ENCODE results near the gene STN1. TPM values are rescaled to one million over a fixed set of nuclear protein-coding genes. Genes with fewer than 3 reads are reported as not detected.

STN1 gene
- total and polyA plus RNA-seq, 10 of the 15 experiments (the other 5 are each of a cell fraction or from before 2014, with no cell fraction given) = 22.2 to 31.8 (median 28.5) TPM

- in situ Hi-C loops (cut with MboI) (no loop called here), intact Hi-C loops (cut with micrococcal nuclease; ENCODE audit: unreplicated experiment) (loop anchor here (10.0 kb wide), 1 partner anchor 424 kb away; the partner anchor contains the start of gene ITPRIP)
- no peaks in the 10 kb centered on the region for H4K20me1 ChIP-seq (ENCODE audit: control insufficient read depth, insufficient read depth)
- ChIA-PET SMC1A (ENCODE audit: uncharacterized antibody, unreplicated experiment) (interaction anchor here (0.7 to 1.8 kb wide), 5 partner anchors 10 to 211 kb away, joined by 3 to 4 read pairs (median 3); partner anchors contain the start of gene SFR1), CTCF (interaction anchor here (0.8 to 3.3 kb wide), 3 partner anchors 11 to 72 kb away, joined by 3 to 11 read pairs (median 4); no protein-coding TSS in a partner anchor), POLR2A (interaction anchor here (0.8 to 1.1 kb wide), 3 partner anchors 8 to 57 kb away, joined by 3 to 4 read pairs (median 3); partner anchors contain the start of gene SLK), RAD21 (ENCODE audit: unreplicated experiment) (interaction anchor here (1.0 kb wide), 1 partner anchor 11 kb away, joined by 4 read pairs; no protein-coding TSS in a partner anchor)
- H2AFZ ChIP-seq (ENCODE audit: control insufficient read depth, low read depth, low read length) = peak overlapping the region; percentile 65
- H3K27me3 ChIP-seq (replicated peaks in 1 of 2; ENCODE audit: control insufficient read depth in 2 of 2, insufficient read depth in 2 of 2, low read length in 1 of 2) = no peaks in the 10 kb centered on the region
- H3K4me1 ChIP-seq (ENCODE audit: control insufficient read depth, insufficient read depth, low read length) = peaks cover 27% of the 10 kb centered on the region
- TF ChIP-seq BRCA1 (IDR thresholded peaks at IDR 0.05; ENCODE audit: low read depth, low read length) (no peak), CEBPB (IDR thresholded peaks at IDR 0.05; ENCODE audit: borderline replicate concordance in 1 of 2, low read depth in 2 of 2, low read length in 2 of 2) (no peak), CBFB (IDR thresholded peaks at IDR 0.05; ENCODE audit: low read depth) (no peak), GATAD2B (conservative IDR thresholded peaks at IDR 0.05; ENCODE audit: low read depth) (no peak), RAD21 (IDR thresholded peaks at IDR 0.05; ENCODE audit: insufficient read depth, low read depth, low read length) (no peak)
- DNase-seq (ENCODE audit: low read depth, low spot score) (no peak), FAIRE-seq (no peak), ATAC-seq (no peak)
- peak overlapping the region; percentile 63 for H3K27ac ChIP-seq (ENCODE audit: control insufficient read depth, insufficient read depth)
- no TSS peak for BruUV-seq (replicated peaks)
- no peaks in the 10 kb centered on the region for H3K36me3 ChIP-seq (ENCODE audit: control insufficient read depth in 2 of 2, insufficient read depth in 2 of 2, low read length in 1 of 2)
- H3K9me3 ChIP-seq (replicated peaks; ENCODE audit: control insufficient read depth, insufficient read depth, low read length) = peaks cover 6% of the 10 kb centered on the region
- 0 out of 2 replicates have a peak overlapping the region, but pooled peaks have one; percentile 32 for H3K4me3 ChIP-seq
- H3K9ac ChIP-seq (ENCODE audit: control insufficient read depth, insufficient read depth, low read length) = peak overlapping the region; percentile 2; the same call in 1 of the 2 replicates
- 41% methylated on average over 4 of the region's 4 CpGs for WGBS (ENCODE audit: insufficient coverage, insufficient replicate concordance, low lambda C conversion rate, missing lambda C conversion rate)
- H3K79me2 ChIP-seq (ENCODE audit: control insufficient read depth, insufficient read depth, low read length) = no peaks in the 10 kb centered on the region; the same call in none of the 2 replicates
- peak overlapping the region; percentile 61 for H3K4me2 ChIP-seq (ENCODE audit: control insufficient read depth, insufficient read depth)
Measured at GRCh38 chr10:103910442-103911012, 7.5 kb downstream of the STN1 start.

GRCh38 chr10:103905441-103905840 lies 12.5 kb downstream of the STN1 start:
- RAD21 ChIA-PET (ENCODE audit: unreplicated experiment) = no interaction called here
- SMC1A ChIA-PET (ENCODE audit: uncharacterized antibody, unreplicated experiment) = no interaction called here
- no TSS peak for BruUV-seq (replicated peaks)
- no peak for ATAC-seq
- Histone ChIP-seq H3K9me3 (replicated peaks; ENCODE audit: control insufficient read depth, insufficient read depth, low read length) (no peaks in the 10 kb centered on the region), H3K4me2 (ENCODE audit: control insufficient read depth, insufficient read depth) (no peak overlapping the region), H3K4me1 (ENCODE audit: control insufficient read depth, insufficient read depth, low read length) (peaks cover 17% of the 10 kb centered on the region), H2AFZ (ENCODE audit: control insufficient read depth, low read depth, low read length) (no peak overlapping the region), H3K9ac (ENCODE audit: control insufficient read depth, insufficient read depth, low read length) (no peak overlapping the region), H3K27me3 (replicated peaks in 1 of 2; ENCODE audit: control insufficient read depth in 2 of 2, insufficient read depth in 2 of 2, low read length in 1 of 2) (no peaks in the 10 kb centered on the region), H3K4me3 (no peak overlapping the region), H3K36me3 (ENCODE audit: control insufficient read depth in 2 of 2, insufficient read depth in 2 of 2, low read length in 1 of 2) (peaks cover 0 to 3% of the 10 kb centered on the region in 2 experiments; a peak in 1 of 4 replicates), H4K20me1 (ENCODE audit: control insufficient read depth, insufficient read depth) (no peaks in the 10 kb centered on the region), H3K79me2 (ENCODE audit: control insufficient read depth, insufficient read depth, low read length) (no peaks in the 10 kb centered on the region), H3K27ac (ENCODE audit: control insufficient read depth, insufficient read depth) (no peak overlapping the region)
- FAIRE-seq = no peak
- no peak for DNase-seq (ENCODE audit: low read depth, low spot score)
- WGBS (ENCODE audit: insufficient coverage, insufficient replicate concordance, low lambda C conversion rate, missing lambda C conversion rate) = 100% methylated on average over 4 of the region's 4 CpGs
- in situ Hi-C loops (cut with MboI) (no loop called here), intact Hi-C loops (cut with micrococcal nuclease; ENCODE audit: unreplicated experiment) (loop anchor here (10.0 kb wide), 1 partner anchor 359 kb away; the partner anchor contains the start of gene GSTO2)
- POLR2A ChIA-PET = no interaction called here
- CTCF ChIA-PET = no interaction called here
- TF ChIP-seq PAX5 (IDR thresholded peaks at IDR 0.05; ENCODE audit: borderline replicate concordance, low read depth, low read length) (no peak), ZNF384 (IDR thresholded peaks at IDR 0.05; ENCODE audit: borderline replicate concordance, low read depth, low read length) (no peak), PAX8 (IDR thresholded peaks at IDR 0.05) (no peak), NRF1 (conservative IDR thresholded peaks at IDR 0.05; ENCODE audit: low read depth, low read length) (no peak), SIN3A (IDR thresholded peaks at IDR 0.05; ENCODE audit: low read depth, low read length) (no peak), IRF3 (IDR thresholded peaks at IDR 0.05) (no peak), ZNF592 (IDR thresholded peaks at IDR 0.05) (no peak)

Data from GM12878 (cell line).